PFSK-1 (cell line): ENCODE data around the gene ADNP.

ENCODE experiments used
- POLR2AphosphoS5 ChIP-seq: IDR thresholded peaks from 2 replicates; pipeline ENCODE4 v1.6.1; 2012; ENCODE audit warnings: low read depth, mild to moderate bottlenecking, control low read depth, low read length, moderate library complexity
- TF ChIP-seq, protein P1 (sequence below), 2 experiments: IDR thresholded peaks; 2 replicates each; pipeline versions ENCODE4 v1.6.1 to v1.8.0; 2011 to 2012; ENCODE audit warnings: low read depth in 2 of 2, low read length in 2 of 2, control low read depth in 1 of 2, inconsistent platforms in 1 of 2, mild to moderate bottlenecking in 1 of 2, moderate library complexity in 1 of 2; ENCODE audit not compliant: insufficient read depth in 1 of 2

DNA sequence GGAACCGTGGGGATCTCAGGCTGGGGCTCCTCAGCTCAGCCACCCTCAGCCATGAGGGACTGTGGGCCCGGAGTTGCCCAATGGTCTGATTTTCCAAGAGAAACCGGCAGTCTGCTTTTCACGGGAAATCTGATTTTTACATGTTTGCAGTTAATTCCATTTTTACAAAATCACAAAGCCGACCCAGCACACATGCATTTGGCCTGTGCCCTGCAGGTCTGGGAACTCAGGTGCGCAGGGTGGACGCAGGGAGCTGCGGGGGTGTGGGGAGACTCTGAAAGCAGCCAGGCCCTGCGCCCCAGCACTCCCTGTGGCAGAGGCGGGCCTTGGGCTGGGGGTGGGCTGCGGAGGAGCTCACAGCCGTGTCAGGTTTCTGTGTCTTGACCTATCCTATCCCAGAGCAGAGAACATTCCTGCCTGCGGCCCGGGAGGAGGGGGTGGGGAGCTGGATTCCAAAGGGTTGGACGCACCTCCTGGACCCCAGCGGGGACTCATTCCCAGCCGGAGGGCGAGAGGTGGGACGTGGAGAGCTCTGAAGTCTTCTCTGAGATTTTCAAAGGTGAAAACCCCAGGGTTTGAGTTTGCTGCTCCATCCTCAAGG, 60.6 kb downstream of the ADNP start:
- no peak for TF ChIP-seq POLR2AphosphoS5
- TF ChIP-seq, protein P1, sequence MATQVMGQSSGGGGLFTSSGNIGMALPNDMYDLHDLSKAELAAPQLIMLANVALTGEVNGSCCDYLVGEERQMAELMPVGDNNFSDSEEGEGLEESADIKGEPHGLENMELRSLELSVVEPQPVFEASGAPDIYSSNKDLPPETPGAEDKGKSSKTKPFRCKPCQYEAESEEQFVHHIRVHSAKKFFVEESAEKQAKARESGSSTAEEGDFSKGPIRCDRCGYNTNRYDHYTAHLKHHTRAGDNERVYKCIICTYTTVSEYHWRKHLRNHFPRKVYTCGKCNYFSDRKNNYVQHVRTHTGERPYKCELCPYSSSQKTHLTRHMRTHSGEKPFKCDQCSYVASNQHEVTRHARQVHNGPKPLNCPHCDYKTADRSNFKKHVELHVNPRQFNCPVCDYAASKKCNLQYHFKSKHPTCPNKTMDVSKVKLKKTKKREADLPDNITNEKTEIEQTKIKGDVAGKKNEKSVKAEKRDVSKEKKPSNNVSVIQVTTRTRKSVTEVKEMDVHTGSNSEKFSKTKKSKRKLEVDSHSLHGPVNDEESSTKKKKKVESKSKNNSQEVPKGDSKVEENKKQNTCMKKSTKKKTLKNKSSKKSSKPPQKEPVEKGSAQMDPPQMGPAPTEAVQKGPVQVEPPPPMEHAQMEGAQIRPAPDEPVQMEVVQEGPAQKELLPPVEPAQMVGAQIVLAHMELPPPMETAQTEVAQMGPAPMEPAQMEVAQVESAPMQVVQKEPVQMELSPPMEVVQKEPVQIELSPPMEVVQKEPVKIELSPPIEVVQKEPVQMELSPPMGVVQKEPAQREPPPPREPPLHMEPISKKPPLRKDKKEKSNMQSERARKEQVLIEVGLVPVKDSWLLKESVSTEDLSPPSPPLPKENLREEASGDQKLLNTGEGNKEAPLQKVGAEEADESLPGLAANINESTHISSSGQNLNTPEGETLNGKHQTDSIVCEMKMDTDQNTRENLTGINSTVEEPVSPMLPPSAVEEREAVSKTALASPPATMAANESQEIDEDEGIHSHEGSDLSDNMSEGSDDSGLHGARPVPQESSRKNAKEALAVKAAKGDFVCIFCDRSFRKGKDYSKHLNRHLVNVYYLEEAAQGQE (IDR thresholded peaks at IDR 0.05; ENCODE audit: insufficient read depth in 1 of 2, low read depth in 2 of 2, low read length in 2 of 2): no peak
